Caco-2 (cell line): ENCODE results near the gene CACNA1C. TPM values are rescaled to one million over a fixed set of nuclear protein-coding genes. Genes with fewer than 3 reads are reported as not detected.

Experiments
- BruUV-seq: library from RNA; stranded (reverse); fragments of 400-500 nt; replicated peaks from 2 replicates; lab custom pipeline; 2021; lab: Mats Ljungman, UMichigan
- CTCF ChIA-PET: fragments of 300-600 bp; sonication (Branson Sonifier 250); formaldehyde crosslinking; loops from one replicate; lab custom pipeline; 2022; ENCODE audit warnings: antibody characterized with exemption; lab: Charles Lee
- POLR2A ChIA-PET: fragments of 300-600 bp; sonication (Branson Sonifier 250); formaldehyde crosslinking; loops from one replicate; lab custom pipeline; 2022; ENCODE audit warnings: antibody characterized with exemption; lab: Charles Lee
- DNase-seq, 2 experiments: peaks; one replicate each; pipeline versions ENCODE4 v3.0.0 to v3.0.0-alpha.2; 2020 to 2022
- H3K27me3 ChIP-seq: replicated peaks from 2 replicates; pipeline ENCODE4 v1.6.0; 2011; ENCODE audit warnings: low read length; ENCODE audit not compliant: control insufficient read depth, insufficient read depth
- H3K36me3 ChIP-seq: 2 replicates; pipeline ENCODE4 v1.5.1; 2011; ENCODE audit warnings: low read length; ENCODE audit not compliant: control insufficient read depth, insufficient read depth
- H3K4me1 ChIP-seq: fragments of 250-450 bp; sonication (Bioruptor Pico); 2 replicates; pipeline ENCODE4 v1.5.1; 2020; ENCODE audit warnings: mild to moderate bottlenecking
- H3K4me3 ChIP-seq: 2 replicates; pipeline ENCODE4 v1.5.1; 2011; ENCODE audit warnings: low read depth, mild to moderate bottlenecking, control low read depth, low read length
- H3K9me3 ChIP-seq: fragments of 250-450 bp; sonication (Bioruptor Pico); 2 replicates; pipeline ENCODE4 v1.5.1; 2020; ENCODE audit warnings: mild to moderate bottlenecking, moderate library complexity
- H3K27ac Mint-ChIP-seq: one replicate; pipeline ENCODE4 v1.8.0; 2022; ENCODE audit warnings: mixed read lengths; ENCODE audit not compliant: unreplicated experiment
- H3K27me3 Mint-ChIP-seq: one replicate; pipeline ENCODE4 v1.8.0; 2022; ENCODE audit warnings: mixed read lengths; ENCODE audit not compliant: insufficient read depth, unreplicated experiment
- H3K36me3 Mint-ChIP-seq: one replicate; pipeline ENCODE4 v1.8.0; 2022; ENCODE audit warnings: mild to moderate bottlenecking, mixed read lengths; ENCODE audit not compliant: insufficient read depth, unreplicated experiment
- H3K4me1 Mint-ChIP-seq: one replicate; pipeline ENCODE4 v1.8.0; 2022; ENCODE audit warnings: low read depth, mixed read lengths; ENCODE audit not compliant: unreplicated experiment
- H3K4me3 Mint-ChIP-seq: one replicate; pipeline ENCODE4 v1.8.0; 2022; ENCODE audit warnings: mild to moderate bottlenecking, moderate library complexity, mixed read lengths; ENCODE audit not compliant: unreplicated experiment
- H3K9me3 Mint-ChIP-seq: one replicate; pipeline ENCODE4 v1.8.0; 2022; ENCODE audit warnings: mixed read lengths; ENCODE audit not compliant: unreplicated experiment
- intact Hi-C: fragments of 100-400 bp; cut with micrococcal nuclease; formaldehyde crosslinking; loops from one replicate; pipeline ENCODE4 v1.10.0; 2022; ENCODE audit not compliant: unreplicated experiment
- total RNA-seq: library from RNA; stranded (reverse); gene quantifications from 2 replicates; pipeline ENCODE4 v1.2.3, GENCODE V29; 2022
- TF ChIP-seq, protein P1 (sequence below), 2 experiments: fragments of 200-600 bp in 1 of 2; IDR thresholded peaks; 1 replicate in 1 of 2; 2 replicates in 1 of 2; pipeline versions ENCODE4 v1.5.1 to v1.8.0; 2011 to 2022; ENCODE audit warnings: antibody characterized with exemption in 1 of 2, control low read depth in 1 of 2, inconsistent platforms in 1 of 2, low read depth in 1 of 2, low read length in 1 of 2, mild to moderate bottlenecking in 1 of 2, moderate library complexity in 1 of 2; ENCODE audit not compliant: insufficient read depth in 1 of 2, severe bottlenecking in 1 of 2, unreplicated experiment in 1 of 2

Gene CACNA1C
- total RNA-seq, 1 experiment from 2014 or later = not detected

DNA sequence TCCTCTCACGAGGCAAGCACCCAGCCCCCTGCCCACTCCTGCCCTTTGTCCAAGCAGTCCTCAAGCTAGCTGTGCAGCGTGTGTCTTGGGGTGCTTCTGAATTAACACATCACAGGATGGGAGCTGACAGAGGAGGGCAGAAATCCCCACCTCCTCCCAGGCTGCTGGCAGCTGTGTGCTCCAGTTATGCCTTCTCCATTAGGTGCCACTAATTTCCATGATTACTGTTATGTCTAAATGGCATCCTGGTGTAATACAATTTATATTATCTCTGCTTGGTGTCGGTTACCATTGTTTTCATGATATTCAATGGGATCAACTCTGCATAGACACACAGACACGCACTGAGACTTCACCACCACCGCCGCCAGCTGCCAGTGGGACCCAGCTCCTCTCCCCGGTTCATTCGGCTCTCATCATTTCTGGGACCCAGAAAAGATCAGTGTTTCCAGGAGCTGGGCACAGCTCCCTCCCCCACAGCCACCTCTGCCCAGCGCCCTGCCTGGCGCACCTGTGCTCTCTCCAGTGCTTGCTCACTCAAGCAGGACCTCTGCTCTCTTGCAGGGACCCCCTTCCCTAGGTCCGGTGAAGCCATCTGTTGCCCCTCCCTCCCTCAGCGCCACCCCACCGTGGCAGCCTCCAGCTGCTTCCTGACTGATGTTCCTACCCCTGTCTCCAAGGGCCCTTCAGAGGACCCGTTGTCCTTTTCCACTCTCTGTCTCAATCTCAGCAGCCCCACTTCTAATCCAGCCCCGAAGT is 574.5 kb downstream of the CACNA1C start:
- ChIA-PET POLR2A (no interaction called here), CTCF (no interaction called here)
- intact Hi-C loops = loop anchor here (1.0 kb wide), 1 partner anchor 19 kb away; no protein-coding TSS in a partner anchor
- Mint-ChIP-seq H3K4me3 (no peak overlapping the region), H3K36me3 (no peaks in the 10 kb centered on the region), H3K9me3 (no peaks in the 10 kb centered on the region), H3K27me3 (peaks cover 47% of the 10 kb centered on the region), H3K4me1 (no peaks in the 10 kb centered on the region), H3K27ac (no peak overlapping the region)
- Histone ChIP-seq H3K36me3 (no peaks in the 10 kb centered on the region), H3K9me3 (no peaks in the 10 kb centered on the region), H3K4me1 (no peaks in the 10 kb centered on the region), H3K4me3 (no peak overlapping the region), H3K27me3 (no peaks in the 10 kb centered on the region; the same call in 1 of the 2 replicates)
- no TSS peak for BruUV-seq
- TF ChIP-seq, protein P1, sequence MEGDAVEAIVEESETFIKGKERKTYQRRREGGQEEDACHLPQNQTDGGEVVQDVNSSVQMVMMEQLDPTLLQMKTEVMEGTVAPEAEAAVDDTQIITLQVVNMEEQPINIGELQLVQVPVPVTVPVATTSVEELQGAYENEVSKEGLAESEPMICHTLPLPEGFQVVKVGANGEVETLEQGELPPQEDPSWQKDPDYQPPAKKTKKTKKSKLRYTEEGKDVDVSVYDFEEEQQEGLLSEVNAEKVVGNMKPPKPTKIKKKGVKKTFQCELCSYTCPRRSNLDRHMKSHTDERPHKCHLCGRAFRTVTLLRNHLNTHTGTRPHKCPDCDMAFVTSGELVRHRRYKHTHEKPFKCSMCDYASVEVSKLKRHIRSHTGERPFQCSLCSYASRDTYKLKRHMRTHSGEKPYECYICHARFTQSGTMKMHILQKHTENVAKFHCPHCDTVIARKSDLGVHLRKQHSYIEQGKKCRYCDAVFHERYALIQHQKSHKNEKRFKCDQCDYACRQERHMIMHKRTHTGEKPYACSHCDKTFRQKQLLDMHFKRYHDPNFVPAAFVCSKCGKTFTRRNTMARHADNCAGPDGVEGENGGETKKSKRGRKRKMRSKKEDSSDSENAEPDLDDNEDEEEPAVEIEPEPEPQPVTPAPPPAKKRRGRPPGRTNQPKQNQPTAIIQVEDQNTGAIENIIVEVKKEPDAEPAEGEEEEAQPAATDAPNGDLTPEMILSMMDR (IDR thresholded peaks at IDR 0.05; ENCODE audit: insufficient read depth in 1 of 2, low read depth in 1 of 2, low read length in 1 of 2, severe bottlenecking in 1 of 2, unreplicated experiment in 1 of 2) = no peak
- no peak for DNase-seq

DNA sequence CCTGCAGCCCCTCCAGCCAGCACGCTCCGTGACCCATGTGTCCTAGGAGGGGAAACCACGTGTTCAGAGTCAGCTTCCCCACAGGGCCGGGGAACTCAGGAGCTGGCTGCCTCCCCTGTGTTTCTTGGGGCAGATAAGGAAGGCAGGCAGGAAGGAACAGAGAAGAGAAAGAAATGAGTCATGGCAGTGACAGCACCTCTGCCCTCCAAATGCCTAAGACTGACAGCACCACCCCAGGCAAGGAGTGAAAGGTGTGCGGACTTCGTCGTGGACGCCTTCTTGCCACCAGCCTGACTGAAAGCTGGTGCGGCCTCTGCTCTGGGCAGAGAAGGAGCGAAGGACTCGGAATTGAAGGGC is 575.0 kb downstream of the CACNA1C start:
- H3K9me3 Mint-ChIP-seq = no peaks in the 10 kb centered on the region
- POLR2A ChIA-PET = no interaction called here
- Histone ChIP-seq H3K4me3 (no peak overlapping the region), H3K27me3 (no peaks in the 10 kb centered on the region; the same call in 1 of the 2 replicates), H3K36me3 (no peaks in the 10 kb centered on the region), H3K9me3 (no peaks in the 10 kb centered on the region), H3K4me1 (no peaks in the 10 kb centered on the region)
- TF ChIP-seq, protein P1 (IDR thresholded peaks at IDR 0.05; ENCODE audit: insufficient read depth in 1 of 2, low read depth in 1 of 2, low read length in 1 of 2, severe bottlenecking in 1 of 2, unreplicated experiment in 1 of 2) = no peak
- BruUV-seq = no TSS peak
- H3K27me3 Mint-ChIP-seq = peaks cover 46% of the 10 kb centered on the region
- intact Hi-C loops = loop anchor here (1.0 kb wide), 1 partner anchor 18 kb away; no protein-coding TSS in a partner anchor
- no peaks in the 10 kb centered on the region for H3K36me3 Mint-ChIP-seq
- H3K4me1 Mint-ChIP-seq = no peaks in the 10 kb centered on the region
- no peak overlapping the region for H3K27ac Mint-ChIP-seq
- CTCF ChIA-PET = no interaction called here
- no peak for DNase-seq
- H3K4me3 Mint-ChIP-seq = no peak overlapping the region

DNA sequence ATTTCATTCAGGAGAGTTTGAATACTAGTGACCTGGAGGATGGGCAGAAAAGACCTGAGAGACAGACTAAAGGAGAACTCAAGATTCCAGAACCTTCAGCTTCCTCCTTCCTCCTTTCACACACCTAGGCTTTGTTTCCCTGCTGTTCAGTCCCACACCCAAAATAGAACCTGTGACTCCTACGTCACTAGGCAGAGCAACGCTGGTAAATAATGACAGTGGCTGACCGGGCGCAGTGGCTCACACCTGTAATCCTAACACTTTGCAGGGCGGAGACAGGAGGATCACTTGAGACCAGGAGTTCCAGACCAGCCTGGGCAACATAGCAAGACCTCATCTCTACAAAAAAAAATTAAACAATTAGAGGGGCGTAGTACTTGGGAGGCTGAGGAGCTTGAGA is 575.6 kb downstream of the CACNA1C start:
- Histone ChIP-seq H3K4me1 (no peaks in the 10 kb centered on the region), H3K36me3 (no peaks in the 10 kb centered on the region), H3K4me3 (no peak overlapping the region), H3K9me3 (no peaks in the 10 kb centered on the region), H3K27me3 (peaks cover under 1% of the 10 kb centered on the region; the same call in 1 of the 2 replicates)
- CTCF ChIA-PET = no interaction called here
- no TSS peak for BruUV-seq
- Mint-ChIP-seq H3K4me3 (no peak overlapping the region), H3K27me3 (peaks cover 43% of the 10 kb centered on the region), H3K4me1 (peaks cover under 1% of the 10 kb centered on the region), H3K9me3 (no peaks in the 10 kb centered on the region), H3K36me3 (no peaks in the 10 kb centered on the region), H3K27ac (no peak overlapping the region)
- TF ChIP-seq, protein P1 (IDR thresholded peaks at IDR 0.05; ENCODE audit: insufficient read depth in 1 of 2, low read depth in 1 of 2, low read length in 1 of 2, severe bottlenecking in 1 of 2, unreplicated experiment in 1 of 2) = no peak
- no peak for DNase-seq
- intact Hi-C loops = no loop called here
- POLR2A ChIA-PET = no interaction called here
